Kidney (tissue), 14 donors: ENCODE data around the gene TMEM150B. TPM values are rescaled to one million over a fixed set of nuclear protein-coding genes. Genes with fewer than 3 reads are reported as not detected.
A peak's percentile ranks its signal among the peaks of the same experiment; 100 is the strongest.

Experiments used
- DNase-seq, 5 donors: peaks; one replicate each; pipeline ENCODE4 v3.0.0-alpha.2; 2013 to 2020
- FAIRE-seq: peaks from 2 replicates; lab custom pipeline; 2012; peaks lifted over from hg19 to GRCh38; lab: Jason Lieb, UNC
- H3K27ac ChIP-seq, 2 donors: one replicate each; pipeline ENCODE4 v1.7.0; 2013; ENCODE audit warnings: low read depth in 2 of 2, low read length in 2 of 2, inconsistent platforms in 1 of 2
- H3K27me3 ChIP-seq: one replicate; pipeline ENCODE4 v1.7.1; 2013; ENCODE audit warnings: low read length, inconsistent platforms; ENCODE audit not compliant: control insufficient read depth, insufficient read depth
- H3K36me3 ChIP-seq, 3 donors: one replicate each; pipeline versions ENCODE4 v1.7.0 to v1.7.1; 2013; ENCODE audit warnings: low read length in 3 of 3, control low read depth in 1 of 3, inconsistent platforms in 1 of 3; ENCODE audit not compliant: insufficient read depth in 3 of 3, control insufficient read depth in 2 of 3
- H3K4me1 ChIP-seq, 3 donors: one replicate each; pipeline versions ENCODE4 v1.7.0 to v1.7.1; 2013; ENCODE audit warnings: low read length in 3 of 3, inconsistent platforms in 1 of 3, low read depth in 1 of 3; ENCODE audit not compliant: control insufficient read depth in 2 of 3, insufficient read depth in 2 of 3
- H3K4me3 ChIP-seq, 3 donors: one replicate each; pipeline versions ENCODE4 v1.7.0 to v1.8.1; 2013; ENCODE audit warnings: low read length in 3 of 3, control low read depth in 1 of 3, inconsistent platforms in 1 of 3
- H3K9ac ChIP-seq, 3 donors: one replicate each; pipeline versions ENCODE4 v1.7.0 to v1.7.1; 2013; ENCODE audit warnings: low read length in 3 of 3, control low read depth in 1 of 3, inconsistent platforms in 1 of 3
- H3K9me3 ChIP-seq, 3 donors: one replicate each; pipeline versions ENCODE4 v1.7.0 to v1.7.1; 2013; ENCODE audit warnings: low read length in 3 of 3, control low read depth in 1 of 3, inconsistent platforms in 1 of 3; ENCODE audit not compliant: control insufficient read depth in 2 of 3, insufficient read depth in 1 of 3
- CTCF ChIP-seq: IDR thresholded peaks from 3 replicates; pipeline ENCODE4 v1.5.1; 2012; ENCODE audit warnings: mild to moderate bottlenecking, moderate library complexity, borderline replicate concordance; ENCODE audit not compliant: insufficient read depth; ENCODE audit errors: extremely low read depth
- intact Hi-C: fragments of 100-400 bp; cut with DNase I; formaldehyde crosslinking; loops from one replicate; pipeline ENCODE4 v1.11.1; 2022
- polyA plus RNA-seq: library from polyadenylated mRNA; stranded (reverse); fragments of 350-450 nt; fragmentation: Illumina TruSeq; extraction: RNeasy Lipid Tissue Mini Kit (QIAGEN cat#74804); gene quantifications from one replicate; pipeline ENCODE4 v1.2.3, GENCODE V29; 2014; ENCODE audit warnings: low read depth, low replicate concordance; ENCODE audit not compliant: insufficient read depth
- total RNA-seq: library from RNA; stranded (reverse); fragmentation: NEBNext Ultra II Directional; extraction: Animal tissue kit (Norgen Biotek cat#: 25700); gene quantifications from one replicate; pipeline ENCODE4 v1.2.1, GENCODE V29; 2021
- donor health status: control.
- donor health status: control.
- donor health status: control.
- donor health status: control.
- donor health status: control.
- donor health status: DM: yes; HTN: yes; CAD: no.
- donor health status: Normal renal cell carcinoma (clear cell type).

TMEM150B gene
- total and polyA plus RNA-seq, 2 donors from 2014 or later: 3.6 to 5.4 TPM

GRCh38 chr19:55368701-55369563 is 43.8 kb upstream of the TMEM150B start:
- no peaks in the 10 kb centered on the region for H3K9me3 ChIP-seq
- TF ChIP-seq CTCF: no peak
- DNase-seq (peak in 3 of 5 donors; percentile 43 to 86 (median 69)), FAIRE-seq (no peak)
- no peaks in the 10 kb centered on the region for H3K36me3 ChIP-seq
- H3K9ac ChIP-seq: no peak overlapping the region
- intact Hi-C loops: no loop called here
- H3K4me1 ChIP-seq: peaks cover 0 to 2% (median 0%) of the 10 kb centered on the region in 3 donors
- no peak overlapping the region for H3K4me3 ChIP-seq
- H3K27me3 ChIP-seq: peaks cover 9% of the 10 kb centered on the region
- H3K27ac ChIP-seq: no peak overlapping the region

GRCh38 chr19:55368106-55368505 is 43.0 kb upstream of the TMEM150B start:
- Histone ChIP-seq H3K9ac (no peak overlapping the region), H3K36me3 (no peaks in the 10 kb centered on the region), H3K27me3 (peaks cover 9% of the 10 kb centered on the region), H3K27ac (no peak overlapping the region), H3K9me3 (no peaks in the 10 kb centered on the region), H3K4me1 (peaks cover 0 to 2% (median 0%) of the 10 kb centered on the region in 3 donors), H3K4me3 (no peak overlapping the region)
- no peak for FAIRE-seq
- peak in 1 of 5 donors; percentile 69 for DNase-seq
- intact Hi-C loops: no loop called here
- no peak for TF ChIP-seq CTCF

- FAIRE-seq: no peak
- H3K4me3 ChIP-seq: no peak overlapping the region
- peaks cover 0 to 2% (median 0%) of the 10 kb centered on the region in 3 donors for H3K4me1 ChIP-seq
- no peaks in the 10 kb centered on the region for H3K9me3 ChIP-seq
- DNase-seq: no peak
- intact Hi-C loops: no loop called here
- no peak for TF ChIP-seq CTCF
- no peak overlapping the region for H3K27ac ChIP-seq
- no peak overlapping the region for H3K9ac ChIP-seq
- no peaks in the 10 kb centered on the region for H3K36me3 ChIP-seq
- H3K27me3 ChIP-seq: peaks cover 7% of the 10 kb centered on the region
These were observed 41.6 kb upstream of the TMEM150B start for GRCh38 chr19:55366790-55367189.
